ENCODE data around the gene FSTL4. TPM values are rescaled to one million over a fixed set of nuclear protein-coding genes. Genes with fewer than 3 reads are reported as not detected.
A peak's percentile ranks its signal among the peaks of the same experiment; 100 is the strongest.

The FSTL4 gene
- total RNA-seq, 2 donors from 2014 or later = 4.4 to 5.5 TPM

DNA sequence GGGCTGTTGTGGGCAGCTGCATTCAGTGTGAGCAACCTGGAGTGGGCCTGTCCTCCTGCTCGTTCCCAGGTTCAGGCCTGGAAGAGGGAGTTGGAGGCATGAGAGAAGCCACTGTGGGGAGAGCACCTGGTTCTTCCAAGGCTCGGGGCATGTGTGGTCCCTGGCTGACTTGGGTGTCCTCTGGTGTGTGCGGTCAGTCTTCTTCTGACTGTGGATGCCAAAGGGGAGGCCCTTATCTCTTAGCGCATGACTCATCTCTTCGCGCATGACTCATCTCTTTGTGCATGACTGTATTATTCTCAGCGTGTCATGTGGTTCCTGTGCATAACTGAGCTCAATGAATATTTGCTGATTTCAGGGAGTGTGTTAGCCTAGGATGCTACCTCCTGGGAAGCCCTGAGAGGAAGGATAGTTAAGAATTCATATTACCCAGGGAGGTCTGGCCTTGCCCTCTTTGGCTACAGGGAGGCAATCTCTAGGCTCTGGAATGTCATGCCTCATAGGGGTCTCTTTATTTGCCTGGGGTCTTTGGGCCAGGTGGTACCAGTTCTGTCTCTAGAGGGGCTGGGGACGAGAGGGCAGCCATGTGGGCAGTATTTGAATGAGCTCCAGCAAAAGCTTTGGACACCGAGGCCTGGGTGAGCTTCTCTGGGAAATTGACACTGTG lies 371.8 kb downstream of the FSTL4 start:
- 92 to 93% methylated on average over 9 of the region's 9 CpGs for WGBS, 2 experiments (ENCODE audit: insufficient coverage in 1 of 2, insufficient read length in 1 of 2)
- H3K27ac Mint-ChIP-seq = no peak overlapping the region
- H3K9me3 Mint-ChIP-seq = peaks cover 6% of the 10 kb centered on the region
- H3K36me3 ChIP-seq (ENCODE audit: control insufficient read depth, insufficient read depth, low read length) = no peaks in the 10 kb centered on the region
- DNase-seq = no peak
- peaks cover 13% of the 10 kb centered on the region for H3K4me1 Mint-ChIP-seq
- no peaks in the 10 kb centered on the region for H3K4me1 ChIP-seq (ENCODE audit: control insufficient read depth, insufficient read depth, low read length)
- no peak overlapping the region for H3K4me3 Mint-ChIP-seq
- H3K9me3 ChIP-seq (ENCODE audit: control insufficient read depth, low read length) = no peaks in the 10 kb centered on the region
- H3K27me3 Mint-ChIP-seq (ENCODE audit: insufficient read depth) = no peaks in the 10 kb centered on the region
- H3K27ac ChIP-seq (ENCODE audit: low read depth, low read length) = no peak overlapping the region
- no peak overlapping the region for H3K9ac ChIP-seq (ENCODE audit: extremely low read depth, low read length, poor library complexity, severe bottlenecking)
- TF ChIP-seq, protein P1, sequence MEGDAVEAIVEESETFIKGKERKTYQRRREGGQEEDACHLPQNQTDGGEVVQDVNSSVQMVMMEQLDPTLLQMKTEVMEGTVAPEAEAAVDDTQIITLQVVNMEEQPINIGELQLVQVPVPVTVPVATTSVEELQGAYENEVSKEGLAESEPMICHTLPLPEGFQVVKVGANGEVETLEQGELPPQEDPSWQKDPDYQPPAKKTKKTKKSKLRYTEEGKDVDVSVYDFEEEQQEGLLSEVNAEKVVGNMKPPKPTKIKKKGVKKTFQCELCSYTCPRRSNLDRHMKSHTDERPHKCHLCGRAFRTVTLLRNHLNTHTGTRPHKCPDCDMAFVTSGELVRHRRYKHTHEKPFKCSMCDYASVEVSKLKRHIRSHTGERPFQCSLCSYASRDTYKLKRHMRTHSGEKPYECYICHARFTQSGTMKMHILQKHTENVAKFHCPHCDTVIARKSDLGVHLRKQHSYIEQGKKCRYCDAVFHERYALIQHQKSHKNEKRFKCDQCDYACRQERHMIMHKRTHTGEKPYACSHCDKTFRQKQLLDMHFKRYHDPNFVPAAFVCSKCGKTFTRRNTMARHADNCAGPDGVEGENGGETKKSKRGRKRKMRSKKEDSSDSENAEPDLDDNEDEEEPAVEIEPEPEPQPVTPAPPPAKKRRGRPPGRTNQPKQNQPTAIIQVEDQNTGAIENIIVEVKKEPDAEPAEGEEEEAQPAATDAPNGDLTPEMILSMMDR (conservative IDR thresholded peaks at IDR 0.05) = no peak
- no peaks in the 10 kb centered on the region for H3K27me3 ChIP-seq (ENCODE audit: control insufficient read depth, insufficient read depth, low read length, poor library complexity, severe bottlenecking)
- H3K36me3 Mint-ChIP-seq (ENCODE audit: low read depth) = no peaks in the 10 kb centered on the region
- no peak overlapping the region for H3K4me3 ChIP-seq (ENCODE audit: low read length)

DNA sequence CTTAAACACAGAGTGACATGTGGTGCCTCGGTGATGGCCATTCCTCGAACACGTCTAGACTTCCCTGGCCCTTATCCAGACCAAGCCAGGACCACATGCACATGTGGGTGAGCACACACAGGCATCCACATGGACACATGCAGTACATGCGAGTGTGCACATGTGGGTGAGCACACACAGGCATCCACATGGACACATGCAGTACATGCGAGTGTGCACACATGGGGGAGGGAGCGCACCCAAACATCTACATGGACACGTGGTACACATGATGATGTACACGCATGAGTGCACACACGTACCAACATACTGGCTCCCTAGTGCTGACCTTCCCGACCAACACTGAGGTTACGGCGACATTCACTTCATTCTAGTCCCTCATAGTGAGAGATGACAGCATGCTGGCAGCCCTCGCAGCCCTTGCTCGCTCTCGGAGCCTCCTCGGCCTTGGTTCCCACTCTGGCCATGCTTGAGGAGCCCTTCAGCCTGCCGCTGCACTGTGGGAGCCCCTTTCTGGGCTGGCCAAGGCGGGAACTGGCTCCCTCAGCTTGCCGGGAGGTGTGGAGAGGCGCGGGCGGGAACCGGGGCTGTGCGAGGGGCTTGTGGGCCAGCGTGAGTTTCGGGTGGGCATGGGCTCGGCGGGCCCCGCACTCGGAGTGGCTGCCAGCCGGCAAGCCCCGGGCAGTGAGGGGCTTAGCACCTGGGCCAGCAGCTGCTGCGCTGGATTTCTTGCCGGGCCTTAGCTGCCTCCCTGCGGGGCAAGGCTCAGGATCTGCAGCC lies 373.7 kb downstream of the FSTL4 start:
- no peaks in the 10 kb centered on the region for H3K9me3 ChIP-seq (ENCODE audit: control insufficient read depth, low read length)
- no peaks in the 10 kb centered on the region for H3K36me3 ChIP-seq (ENCODE audit: control insufficient read depth, insufficient read depth, low read length)
- Mint-ChIP-seq H3K36me3 (ENCODE audit: low read depth) (no peaks in the 10 kb centered on the region), H3K9me3 (peaks cover 6% of the 10 kb centered on the region), H3K27ac (no peak overlapping the region), H3K27me3 (ENCODE audit: insufficient read depth) (no peaks in the 10 kb centered on the region), H3K4me1 (peaks cover 13% of the 10 kb centered on the region), H3K4me3 (no peak overlapping the region)
- 94% methylated on average over 24 to 35 of the region's 35 CpGs for WGBS, 2 experiments (ENCODE audit: insufficient coverage in 1 of 2, insufficient read length in 1 of 2)
- no peak overlapping the region for H3K27ac ChIP-seq (ENCODE audit: low read depth, low read length)
- no peak for DNase-seq
- H3K4me3 ChIP-seq (ENCODE audit: low read length) = no peak overlapping the region
- TF ChIP-seq, protein P1 (conservative IDR thresholded peaks at IDR 0.05) = no peak
- no peaks in the 10 kb centered on the region for H3K4me1 ChIP-seq (ENCODE audit: control insufficient read depth, insufficient read depth, low read length)
- no peak overlapping the region for H3K9ac ChIP-seq (ENCODE audit: extremely low read depth, low read length, poor library complexity, severe bottlenecking)
- no peaks in the 10 kb centered on the region for H3K27me3 ChIP-seq (ENCODE audit: control insufficient read depth, insufficient read depth, low read length, poor library complexity, severe bottlenecking)

DNA sequence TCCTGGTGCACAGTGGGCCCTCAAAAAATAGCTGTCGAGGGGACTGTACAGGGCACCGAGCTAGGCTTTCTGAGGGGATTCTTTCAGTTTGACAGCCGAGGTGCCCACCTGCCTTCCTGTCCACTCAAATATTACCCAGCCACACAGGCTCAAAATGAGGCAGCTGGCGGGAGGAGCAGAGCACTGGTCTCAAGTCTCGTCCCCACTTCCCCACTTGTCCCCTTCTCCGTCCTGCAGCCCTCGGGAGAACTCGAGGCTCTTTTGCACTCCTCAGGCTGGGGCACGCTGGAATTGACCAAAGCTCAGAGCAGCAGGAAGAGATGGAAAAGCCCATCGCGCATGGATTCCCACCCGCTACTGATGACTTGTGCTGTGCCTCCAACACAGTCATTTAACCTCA lies 375.4 kb downstream of the FSTL4 start:
- Mint-ChIP-seq H3K9me3 (peaks cover 6% of the 10 kb centered on the region), H3K36me3 (ENCODE audit: low read depth) (no peaks in the 10 kb centered on the region), H3K4me3 (no peak overlapping the region), H3K4me1 (peaks cover 13% of the 10 kb centered on the region), H3K27ac (peak overlapping the region; percentile 27), H3K27me3 (ENCODE audit: insufficient read depth) (no peaks in the 10 kb centered on the region)
- H3K27me3 ChIP-seq (ENCODE audit: control insufficient read depth, insufficient read depth, low read length, poor library complexity, severe bottlenecking) = no peaks in the 10 kb centered on the region
- WGBS, 2 experiments (ENCODE audit: insufficient coverage in 1 of 2, insufficient read length in 1 of 2) = 84 to 86% methylated on average over 12 of the region's 12 CpGs
- H3K36me3 ChIP-seq (ENCODE audit: control insufficient read depth, insufficient read depth, low read length) = no peaks in the 10 kb centered on the region
- TF ChIP-seq, protein P1 (conservative IDR thresholded peaks at IDR 0.05) = peak; percentile 6
- peak; percentile 42 for DNase-seq
- no peak overlapping the region for H3K9ac ChIP-seq (ENCODE audit: extremely low read depth, low read length, poor library complexity, severe bottlenecking)
- no peak overlapping the region for H3K27ac ChIP-seq (ENCODE audit: low read depth, low read length)
- H3K4me3 ChIP-seq (ENCODE audit: low read length) = no peak overlapping the region
- no peaks in the 10 kb centered on the region for H3K9me3 ChIP-seq (ENCODE audit: control insufficient read depth, low read length)
- no peaks in the 10 kb centered on the region for H3K4me1 ChIP-seq (ENCODE audit: control insufficient read depth, insufficient read depth, low read length)
